Renal pelvis (tissue), 12 donors: ENCODE measurements around the gene MYO1C. TPM values are rescaled to one million over a fixed set of nuclear protein-coding genes. Genes with fewer than 3 reads are reported as not detected.
"Not testable (repeated sequence)": the region's sequence is repeated elsewhere in the genome, so short reads cannot be mapped to it uniquely, and the experiment has no call there.

Experiments
- DNase-seq: peaks from one replicate; pipeline ENCODE4 v3.0.0-alpha.2; 2013
- long read RNA-seq, 16 experiments: transcript quantifications; one replicate each; lab custom pipeline, GENCODE V29; 2026
- polyA plus RNA-seq, 3 donors: library from polyadenylated mRNA; unstranded; fragments of 120-200 nt; gene quantifications; one replicate each; pipeline ENCODE4 v1.2.1, GENCODE V29; 2013; ENCODE audit not compliant: insufficient read length in 3 of 3

Gene MYO1C, protein sequence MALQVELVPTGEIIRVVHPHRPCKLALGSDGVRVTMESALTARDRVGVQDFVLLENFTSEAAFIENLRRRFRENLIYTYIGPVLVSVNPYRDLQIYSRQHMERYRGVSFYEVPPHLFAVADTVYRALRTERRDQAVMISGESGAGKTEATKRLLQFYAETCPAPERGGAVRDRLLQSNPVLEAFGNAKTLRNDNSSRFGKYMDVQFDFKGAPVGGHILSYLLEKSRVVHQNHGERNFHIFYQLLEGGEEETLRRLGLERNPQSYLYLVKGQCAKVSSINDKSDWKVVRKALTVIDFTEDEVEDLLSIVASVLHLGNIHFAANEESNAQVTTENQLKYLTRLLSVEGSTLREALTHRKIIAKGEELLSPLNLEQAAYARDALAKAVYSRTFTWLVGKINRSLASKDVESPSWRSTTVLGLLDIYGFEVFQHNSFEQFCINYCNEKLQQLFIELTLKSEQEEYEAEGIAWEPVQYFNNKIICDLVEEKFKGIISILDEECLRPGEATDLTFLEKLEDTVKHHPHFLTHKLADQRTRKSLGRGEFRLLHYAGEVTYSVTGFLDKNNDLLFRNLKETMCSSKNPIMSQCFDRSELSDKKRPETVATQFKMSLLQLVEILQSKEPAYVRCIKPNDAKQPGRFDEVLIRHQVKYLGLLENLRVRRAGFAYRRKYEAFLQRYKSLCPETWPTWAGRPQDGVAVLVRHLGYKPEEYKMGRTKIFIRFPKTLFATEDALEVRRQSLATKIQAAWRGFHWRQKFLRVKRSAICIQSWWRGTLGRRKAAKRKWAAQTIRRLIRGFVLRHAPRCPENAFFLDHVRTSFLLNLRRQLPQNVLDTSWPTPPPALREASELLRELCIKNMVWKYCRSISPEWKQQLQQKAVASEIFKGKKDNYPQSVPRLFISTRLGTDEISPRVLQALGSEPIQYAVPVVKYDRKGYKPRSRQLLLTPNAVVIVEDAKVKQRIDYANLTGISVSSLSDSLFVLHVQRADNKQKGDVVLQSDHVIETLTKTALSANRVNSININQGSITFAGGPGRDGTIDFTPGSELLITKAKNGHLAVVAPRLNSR
- 10 to 100 TPM; 67.4 to 82.2 (median 71.6) TPM for polyA plus RNA-seq
- long read RNA-seq, donor 1, full-length matches to known transcripts: 9 of 9 reads
- long read RNA-seq, donor 1, partial matches to known transcripts: 0 of 9 reads
- long read RNA-seq, donor 1, other reads (novel, unspliced or antisense): 0 of 9 reads
- long read RNA-seq, donor 2, full-length matches to known transcripts: 12 of 12 reads
- long read RNA-seq, donor 2, partial matches to known transcripts: 0 of 12 reads
- long read RNA-seq, donor 2, other reads (novel, unspliced or antisense): 0 of 12 reads
- long read RNA-seq, donor 3, full-length matches to known transcripts: 5 of 5 reads
- long read RNA-seq, donor 3, partial matches to known transcripts: 0 of 5 reads
- long read RNA-seq, donor 3, other reads (novel, unspliced or antisense): 0 of 5 reads
- long read RNA-seq, donor 4, full-length matches to known transcripts: 4 of 4 reads
- long read RNA-seq, donor 4, partial matches to known transcripts: 0 of 4 reads
- long read RNA-seq, donor 4, other reads (novel, unspliced or antisense): 0 of 4 reads
- long read RNA-seq, donor 5, full-length matches to known transcripts: 3 of 3 reads
- long read RNA-seq, donor 5, partial matches to known transcripts: 0 of 3 reads
- long read RNA-seq, donor 5, other reads (novel, unspliced or antisense): 0 of 3 reads
- long read RNA-seq, donor 6, full-length matches to known transcripts: 8 of 8 reads
- long read RNA-seq, donor 6, partial matches to known transcripts: 0 of 8 reads
- long read RNA-seq, donor 6, other reads (novel, unspliced or antisense): 0 of 8 reads
- long read RNA-seq, donor 7, full-length matches to known transcripts: 18 of 93 reads
- long read RNA-seq, donor 7, partial matches to known transcripts: 75 of 93 reads
- long read RNA-seq, donor 7, other reads (novel, unspliced or antisense): 0 of 93 reads
- long read RNA-seq, donor 8, full-length matches to known transcripts: 9 of 9 reads
- long read RNA-seq, donor 8, partial matches to known transcripts: 0 of 9 reads
- long read RNA-seq, donor 8, other reads (novel, unspliced or antisense): 0 of 9 reads
- long read RNA-seq, donor 9, full-length matches to known transcripts: 11 of 11 reads
- long read RNA-seq, donor 9, partial matches to known transcripts: 0 of 11 reads
- long read RNA-seq, donor 9, other reads (novel, unspliced or antisense): 0 of 11 reads
- long read RNA-seq, donor 10, partial matches to known transcripts: 34 of 34 reads
- long read RNA-seq, donor 10, other reads (novel, unspliced or antisense): 0 of 34 reads
- long read RNA-seq, donor 11, full-length matches to known transcripts: 4 of 4 reads
- long read RNA-seq, donor 11, partial matches to known transcripts: 0 of 4 reads
- long read RNA-seq, donor 11, other reads (novel, unspliced or antisense): 0 of 4 reads
- long read RNA-seq, donor 12, full-length matches to known transcripts: 11 of 11 reads
- long read RNA-seq, donor 12, partial matches to known transcripts: 0 of 11 reads
- long read RNA-seq, donor 12, other reads (novel, unspliced or antisense): 0 of 11 reads
- long read RNA-seq, donor 13, full-length matches to known transcripts: 2 of 2 reads
- long read RNA-seq, donor 13, partial matches to known transcripts: 0 of 2 reads
- long read RNA-seq, donor 13, other reads (novel, unspliced or antisense): 0 of 2 reads
- long read RNA-seq, donor 14: 0 reads
- long read RNA-seq, donor 15: 0 reads
- long read RNA-seq, donor 16, full-length matches to known transcripts: 8 of 8 reads
- long read RNA-seq, donor 16, partial matches to known transcripts: 0 of 8 reads
- long read RNA-seq, donor 16, other reads (novel, unspliced or antisense): 0 of 8 reads

DNA sequence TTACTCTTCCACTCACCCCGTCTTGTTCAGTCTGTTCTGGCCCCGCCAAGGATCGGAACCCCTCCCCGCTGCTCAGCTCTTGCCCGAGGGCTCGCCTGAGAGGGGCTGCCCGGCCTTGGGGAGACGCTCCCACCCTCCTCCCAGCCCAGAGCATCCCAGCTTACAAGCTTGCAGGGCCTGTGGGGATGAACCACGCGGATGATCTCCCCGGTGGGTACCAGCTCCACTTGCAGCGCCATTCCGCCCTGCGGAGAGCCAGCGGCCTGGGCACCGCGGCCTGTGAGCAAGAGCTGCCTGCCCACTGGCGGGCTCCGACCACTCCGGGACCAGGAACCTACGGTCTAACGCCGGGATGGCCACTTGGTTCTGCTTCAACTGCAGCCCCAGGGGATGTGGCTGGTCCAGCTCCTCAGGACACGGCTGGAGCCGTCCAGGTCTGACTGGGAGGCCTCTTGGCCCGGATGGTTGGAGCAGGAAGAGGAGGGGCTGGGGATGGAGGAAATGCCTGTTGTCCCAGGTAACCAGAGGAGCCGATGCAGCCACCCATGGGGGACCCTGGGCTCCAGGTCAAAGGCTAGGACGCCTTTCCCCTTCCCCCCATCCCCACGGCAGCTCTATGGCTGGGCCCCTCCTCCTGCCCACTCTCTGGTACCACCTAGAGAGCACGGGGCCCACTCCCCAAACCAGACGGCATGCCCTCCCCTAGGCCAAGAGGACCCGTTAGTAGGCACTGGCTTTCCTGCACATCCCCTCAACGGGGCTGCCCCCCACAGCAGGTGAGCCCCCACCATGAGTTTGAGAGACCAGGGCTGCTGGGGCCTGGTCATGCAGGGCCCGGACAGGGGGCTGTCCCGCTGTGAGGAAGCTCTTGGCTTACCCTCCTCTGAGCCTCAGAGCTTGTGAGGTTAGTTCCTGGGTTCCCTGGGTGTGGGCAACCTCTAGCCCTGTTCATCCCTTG lies at the start of gene MYO1C:
Gene MYO1C (minus strand): TSS at position 438 of the 958 bp plus-strand sequence. CDS start 199 bp downstream, at position 239.
- no peak for DNase-seq

DNA sequence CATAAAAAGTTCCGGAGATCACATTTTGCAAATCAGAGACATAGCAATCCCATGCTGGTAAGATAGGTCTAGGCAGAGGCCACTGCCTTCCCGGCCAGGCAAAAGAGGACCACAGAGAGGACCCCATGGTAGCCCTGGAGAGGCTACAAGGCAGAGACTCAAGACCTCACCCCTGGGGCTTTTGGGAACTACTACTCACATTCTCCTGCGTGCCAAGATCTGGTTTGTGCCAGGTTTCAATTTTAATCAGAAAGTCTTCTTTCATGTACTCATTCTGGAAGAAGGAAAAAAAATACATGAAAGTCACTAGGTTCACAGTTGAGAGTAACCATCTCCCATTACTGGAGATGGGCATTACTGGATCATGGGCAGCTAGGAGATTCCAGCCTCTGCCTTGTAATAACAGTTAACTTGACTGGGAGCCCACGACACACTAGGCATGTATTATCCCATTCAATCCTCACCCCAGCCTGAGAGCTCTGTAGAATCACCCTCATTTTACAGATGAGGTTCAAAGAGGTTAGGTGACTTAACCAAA lies 49.0 kb upstream of the MYO1C start:
- DNase-seq: no peak

DNA sequence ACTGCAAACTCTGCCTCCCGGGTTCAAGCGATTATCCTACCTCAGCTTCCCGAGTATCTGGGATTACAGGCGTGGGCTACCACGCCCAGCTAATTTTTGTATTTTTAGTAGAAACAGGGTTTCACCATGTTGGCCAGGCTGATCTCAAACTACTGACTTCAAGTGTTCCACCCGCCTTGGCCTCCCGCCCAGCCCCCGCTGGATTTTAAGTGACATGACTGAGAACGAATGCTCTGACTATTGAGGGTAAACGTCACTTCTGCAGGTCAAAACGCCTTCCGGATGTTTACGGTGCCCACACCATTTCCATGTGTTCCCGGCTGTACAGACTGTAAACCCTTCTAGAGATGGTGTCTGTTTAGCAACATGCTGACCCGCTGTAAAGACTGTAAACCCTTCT lies 47.3 kb upstream of the MYO1C start:
- DNase-seq: no peak

GRCh38 chr17:1535737-1536136 lies 43.3 kb upstream of the MYO1C start:
- no peak for DNase-seq

- no peak for DNase-seq
These were observed 41.3 kb upstream of the MYO1C start for GRCh38 chr17:1533661-1534325.

DNA sequence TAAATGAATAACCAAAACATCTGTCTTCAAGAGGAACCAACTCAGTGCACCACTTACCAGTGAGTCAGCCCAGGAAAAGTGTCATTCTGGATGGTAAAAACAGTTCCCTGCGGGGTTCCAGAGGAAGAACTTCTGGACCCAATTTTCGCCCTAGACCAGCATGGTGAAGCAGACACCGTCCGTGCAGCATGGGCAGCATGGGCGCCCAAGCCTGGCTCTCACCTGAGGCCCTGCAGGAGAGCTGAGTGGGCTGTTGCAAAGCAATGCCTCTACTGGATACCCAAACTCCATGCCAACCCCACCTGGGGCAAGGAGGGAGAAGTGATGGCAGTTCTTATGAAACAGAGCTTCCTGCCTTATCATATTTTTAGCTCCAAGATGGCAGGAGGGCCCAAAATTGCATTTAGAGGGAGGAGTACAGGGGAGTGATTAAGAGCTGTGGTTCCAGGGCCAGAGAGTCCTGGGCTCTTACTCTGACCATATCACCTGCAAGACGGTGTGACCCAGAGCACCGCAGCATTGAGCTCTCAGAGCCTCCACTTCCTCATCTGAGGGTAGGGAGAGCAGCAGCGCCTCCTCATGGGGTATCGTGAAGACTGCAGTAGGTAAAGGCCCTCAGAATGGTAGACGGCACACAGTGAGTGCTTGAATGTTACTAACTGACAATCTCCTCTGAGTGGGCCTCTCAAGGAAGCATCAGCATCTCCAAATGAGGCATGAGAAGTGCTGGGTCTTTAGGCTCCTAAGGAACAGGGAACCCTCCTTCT lies 40.5 kb upstream of the MYO1C start:
- DNase-seq: no peak

DNA sequence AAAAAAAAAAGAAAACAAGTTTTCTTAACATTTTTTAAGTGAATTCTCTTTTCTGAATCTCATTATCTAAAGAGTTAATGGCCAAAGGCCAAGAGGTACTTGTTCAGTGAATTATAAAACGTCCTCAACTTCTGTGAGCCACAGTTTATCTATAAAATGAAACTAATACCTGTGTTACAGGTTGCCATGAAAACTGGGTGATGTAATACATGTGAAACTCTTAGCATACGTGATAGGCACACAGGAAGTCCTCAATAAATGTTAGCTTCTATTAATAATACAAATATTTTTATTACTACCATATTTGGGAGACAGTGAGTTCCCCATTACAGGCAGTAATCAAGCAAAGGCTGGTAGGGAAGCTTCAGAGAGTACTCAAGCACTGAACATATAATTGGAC lies 37.4 kb upstream of the MYO1C start:
- no peak for DNase-seq

DNA sequence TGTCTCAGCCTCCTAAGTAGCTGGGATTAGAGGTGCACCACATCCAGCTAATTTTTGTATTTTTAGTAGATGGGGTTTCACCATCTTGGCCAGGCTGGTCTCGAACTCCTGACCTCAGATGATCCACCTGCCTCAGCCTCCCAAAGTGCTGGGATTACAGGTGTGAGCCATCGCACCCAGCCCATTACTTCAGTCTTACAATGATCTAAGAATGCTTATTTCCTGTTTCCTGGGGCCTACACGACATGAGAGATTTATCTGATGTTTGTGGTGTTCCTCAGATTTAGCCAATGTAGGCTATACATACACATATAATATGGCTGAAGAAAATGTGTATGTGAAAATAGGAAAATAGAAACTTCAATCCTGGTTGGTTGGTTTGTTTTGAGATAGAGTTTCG lies 34.4 kb upstream of the MYO1C start:
- DNase-seq: not testable (repeated sequence)

- DNase-seq: no peak
These were observed 30.1 kb upstream of the MYO1C start for GRCh38 chr17:1522626-1523025.

GRCh38 chr17:1521086-1521640 lies 28.7 kb upstream of the MYO1C start:
- no peak for DNase-seq

DNA sequence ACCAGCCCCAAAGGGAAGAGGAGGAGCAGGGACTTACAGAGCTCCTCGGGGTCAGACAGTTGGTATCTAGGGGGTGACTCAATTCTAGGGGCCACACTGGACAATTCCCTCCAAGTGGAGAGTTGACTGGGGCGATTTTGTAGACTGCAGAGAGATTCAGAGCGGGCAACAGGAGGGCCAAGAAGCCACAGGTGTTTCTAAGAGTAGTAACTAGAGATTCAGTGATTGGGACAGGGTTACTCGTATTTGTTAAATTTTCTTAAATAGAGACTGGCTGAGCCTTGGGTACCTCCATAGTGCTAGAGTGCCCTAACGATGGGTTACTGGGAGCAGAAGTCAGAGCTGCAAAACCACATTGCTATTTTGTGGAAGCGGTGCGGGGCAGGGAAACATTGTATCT lies 27.2 kb upstream of the MYO1C start:
- DNase-seq: no peak

DNA sequence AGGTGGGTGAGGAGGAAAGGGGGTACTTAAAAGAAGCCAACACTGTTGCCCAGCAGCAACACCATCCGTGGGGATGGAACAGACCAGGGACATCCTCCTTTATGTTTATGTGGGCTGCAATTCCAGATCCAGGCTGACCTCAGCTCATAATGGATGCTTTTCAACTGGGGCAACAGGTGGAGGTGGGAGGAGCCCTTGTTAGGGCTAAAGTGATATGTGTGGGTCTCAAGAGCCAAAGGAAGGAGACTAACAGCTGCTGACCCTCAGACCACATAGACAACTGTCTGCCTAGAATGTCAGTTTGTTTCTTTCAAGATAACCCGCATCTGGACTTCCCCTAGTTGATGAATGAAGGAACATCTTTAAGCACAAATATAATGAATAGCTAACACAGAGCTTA lies 25.9 kb upstream of the MYO1C start:
- no peak for DNase-seq

GRCh38 chr17:1516388-1517161 lies 24.1 kb upstream of the MYO1C start, which contains the start of gene INPP5K:
Gene INPP5K, minus strand, starts transcription at chr17:1516612. Its CDS starts 113 bp downstream, at chr17:1516499.
- DNase-seq: peak; percentile 97
